Colonic mucosa (tissue), 4 donors: ENCODE measurements around the gene DCP2. TPM values are rescaled to one million over a fixed set of nuclear protein-coding genes. Genes with fewer than 3 reads are reported as not detected.

ENCODE experiments used
- DNase-seq: peaks from one replicate; pipeline ENCODE4 v3.0.0-alpha.2; 2020
- H3K27ac ChIP-seq: fragments of 200-600 bp; one replicate; pipeline ENCODE4 v1.8.0; 2021
- H3K27me3 ChIP-seq: fragments of 200-600 bp; one replicate; pipeline ENCODE4 v1.8.0; 2021
- H3K36me3 ChIP-seq: fragments of 200-600 bp; one replicate; pipeline ENCODE4 v1.8.0; 2021
- H3K4me1 ChIP-seq: fragments of 200-600 bp; one replicate; pipeline ENCODE4 v1.8.0; 2021; ENCODE audit warnings: mild to moderate bottlenecking
- H3K4me3 ChIP-seq: fragments of 200-600 bp; one replicate; pipeline ENCODE4 v1.8.0; 2021
- H3K9ac ChIP-seq, 2 donors: one replicate each; pipeline ENCODE4 v1.7.0; 2013; ENCODE audit warnings: control low read depth in 2 of 2, low read depth in 2 of 2, low read length in 2 of 2
- H3K9me3 ChIP-seq: fragments of 200-600 bp; one replicate; pipeline ENCODE4 v1.8.0; 2021
- CTCF ChIP-seq: fragments of 200-600 bp; IDR thresholded peaks from one replicate; pipeline ENCODE4 v1.8.0; 2022; ENCODE audit warnings: antibody characterized with exemption, mild to moderate bottlenecking
- intact Hi-C: fragments of 100-400 bp; cut with DNase I; formaldehyde crosslinking; loops from one replicate; pipeline ENCODE4 v1.14.1; 2022
- total RNA-seq, 2 donors: library from RNA; stranded (reverse); fragmentation: NEBNext Ultra II Directional in 1 of 2; extraction: Animal tissue kit (Norgen Biotek cat#: 25700) in 1 of 2; gene quantifications; one replicate each; pipeline ENCODE4 v1.2.1, GENCODE V29; 2021
- donor health status: healthy.
- donor health status: DM: no; HTN: no; CAD: no.
- donor health status: DM: no; HTN: no; CAD: no.

Gene DCP2
- total RNA-seq, 2 donors from 2014 or later = 39.5 to 48.2 TPM

GRCh38 chr5:112933651-112934365 is 42.8 kb upstream of the DCP2 start:
- Histone ChIP-seq H3K36me3 (no peaks in the 10 kb centered on the region), H3K4me3 (no peak overlapping the region), H3K9ac (no peak overlapping the region), H3K9me3 (no peaks in the 10 kb centered on the region), H3K27me3 (no peaks in the 10 kb centered on the region), H3K27ac (no peak overlapping the region), H3K4me1 (no peaks in the 10 kb centered on the region)
- no peak for TF ChIP-seq CTCF
- intact Hi-C loops = no loop called here
- DNase-seq = no peak

GRCh38 chr5:112934366-112934663 is 42.3 kb upstream of the DCP2 start:
- Histone ChIP-seq H3K36me3 (no peaks in the 10 kb centered on the region), H3K9ac (no peak overlapping the region), H3K27ac (no peak overlapping the region), H3K27me3 (no peaks in the 10 kb centered on the region), H3K4me3 (no peak overlapping the region), H3K9me3 (no peaks in the 10 kb centered on the region), H3K4me1 (no peaks in the 10 kb centered on the region)
- TF ChIP-seq CTCF = no peak
- intact Hi-C loops = no loop called here
- DNase-seq = no peak

GRCh38 chr5:112935675-112936074 is 40.9 kb upstream of the DCP2 start:
- Histone ChIP-seq H3K27me3 (no peaks in the 10 kb centered on the region), H3K4me3 (no peak overlapping the region)

GRCh38 chr5:112938286-112938685 is 38.3 kb upstream of the DCP2 start:
- Histone ChIP-seq H3K9me3 (no peaks in the 10 kb centered on the region), H3K4me1 (no peaks in the 10 kb centered on the region), H3K4me3 (no peak overlapping the region), H3K36me3 (no peaks in the 10 kb centered on the region), H3K27me3 (no peaks in the 10 kb centered on the region), H3K9ac (no peak overlapping the region), H3K27ac (no peak overlapping the region)
- no peak for DNase-seq
- intact Hi-C loops = no loop called here
- no peak for TF ChIP-seq CTCF

More at GRCh38 chr5:112935675-112936074, 40.9 kb upstream of the DCP2 start:
- no peak for TF ChIP-seq CTCF
- Histone ChIP-seq H3K4me1 (no peaks in the 10 kb centered on the region), H3K9me3 (no peaks in the 10 kb centered on the region), H3K36me3 (no peaks in the 10 kb centered on the region), H3K9ac (no peak overlapping the region), H3K27ac (no peak overlapping the region)
- no peak for DNase-seq
- intact Hi-C loops = no loop called here

GRCh38 chr5:112940670-112941069 is 35.9 kb upstream of the DCP2 start:
- Histone ChIP-seq H3K36me3 (no peaks in the 10 kb centered on the region), H3K9me3 (no peaks in the 10 kb centered on the region), H3K27ac (no peak overlapping the region), H3K4me3 (no peak overlapping the region), H3K4me1 (no peaks in the 10 kb centered on the region), H3K9ac (no peak overlapping the region), H3K27me3 (no peaks in the 10 kb centered on the region)
- DNase-seq = no peak
- TF ChIP-seq CTCF = no peak
- intact Hi-C loops = no loop called here
